CD4-positive, CD25-positive, alpha-beta regulatory T cell (primary cell): Measurements from ENCODE around the gene ANKRD37. TPM values are rescaled to one million over a fixed set of nuclear protein-coding genes. Genes with fewer than 3 reads are reported as not detected.
"Not testable (repeated sequence)": the region's sequence is repeated elsewhere in the genome, so short reads cannot be mapped to it uniquely, and the experiment has no call there.

ENCODE experiments used
- ATAC-seq, 2 donors: fragments of 150-1000 bp; cut with Tn5 transposase; one replicate each; pipeline ENCODE4 v1.10.0; 2021; ENCODE audit warnings: low read depth in 2 of 2, moderate number of reproducible peaks in 2 of 2, moderate library complexity in 1 of 2
- DNase-seq, 3 donors: peaks; one replicate each; pipeline versions ENCODE4 v3.0.0 to v3.0.0-alpha.2; 2012 to 2022; ENCODE audit warnings: mixed read lengths in 1 of 3
- H3K27ac ChIP-seq: one replicate; pipeline ENCODE4 v1.7.0; 2013; ENCODE audit warnings: mild to moderate bottlenecking, low read length; ENCODE audit not compliant: insufficient read depth, poor library complexity, severe bottlenecking
- H3K27me3 ChIP-seq: one replicate; pipeline ENCODE4 v1.7.0; 2013; ENCODE audit warnings: low read length; ENCODE audit not compliant: control insufficient read depth, insufficient read depth
- H3K36me3 ChIP-seq: one replicate; pipeline ENCODE4 v1.7.0; 2013; ENCODE audit warnings: mild to moderate bottlenecking, low read length, moderate library complexity; ENCODE audit not compliant: control insufficient read depth, insufficient read depth
- H3K4me1 ChIP-seq: 2 replicates; pipeline ENCODE4 v1.7.0; 2013; ENCODE audit warnings: mild to moderate bottlenecking, low read length; ENCODE audit not compliant: insufficient read depth, control insufficient read depth, poor library complexity, severe bottlenecking
- H3K4me3 ChIP-seq: one replicate; pipeline ENCODE4 v1.7.0; 2013; ENCODE audit warnings: low read depth, mild to moderate bottlenecking, low read length, moderate library complexity
- H3K9me3 ChIP-seq, 2 experiments: 1 replicate in 1 of 2; 2 replicates in 1 of 2; pipeline ENCODE4 v1.7.0; 2013; ENCODE audit warnings: low read length in 2 of 2, mild to moderate bottlenecking in 1 of 2, moderate library complexity in 1 of 2; ENCODE audit not compliant: control insufficient read depth in 2 of 2
- H3K27ac Mint-ChIP-seq, 3 donors: one replicate each; pipeline ENCODE4 v1.8.0; 2020 to 2022; ENCODE audit warnings: mild to moderate bottlenecking in 3 of 3, mixed read lengths in 3 of 3, moderate library complexity in 2 of 3
- H3K27me3 Mint-ChIP-seq: one replicate; pipeline ENCODE4 v1.8.0; 2022; ENCODE audit warnings: mild to moderate bottlenecking, mixed read lengths
- H3K36me3 Mint-ChIP-seq: one replicate; pipeline ENCODE4 v1.8.0; 2020; ENCODE audit warnings: mixed read lengths
- H3K4me1 Mint-ChIP-seq, 4 donors: one replicate each; pipeline ENCODE4 v1.8.0; 2020 to 2022; ENCODE audit warnings: mixed read lengths in 4 of 4, mild to moderate bottlenecking in 1 of 4
- H3K4me3 Mint-ChIP-seq, 4 donors: one replicate each; pipeline ENCODE4 v1.8.0; 2020 to 2022; ENCODE audit warnings: mild to moderate bottlenecking in 4 of 4, mixed read lengths in 4 of 4, moderate library complexity in 3 of 4
- H3K9me3 Mint-ChIP-seq, 7 donors: one replicate each; pipeline ENCODE4 v1.8.0; 2020 to 2022; ENCODE audit warnings: mixed read lengths in 7 of 7, mild to moderate bottlenecking in 3 of 7, moderate library complexity in 2 of 7
- polyA plus RNA-seq, 4 donors: library from polyadenylated mRNA; unstranded; fragments of 300-500 nt; fragmentation: Illumina TruSeq; gene quantifications; one replicate each; pipeline ENCODE4 v1.2.3, GENCODE V29; 2021
- total RNA-seq: library from RNA; stranded (reverse); gene quantifications from one replicate; pipeline ENCODE4 v1.2.3, GENCODE V29; 2022

Gene ANKRD37
- total and polyA plus RNA-seq, 5 donors from 2014 or later = 8.8 to 31.0 (median 12.1) TPM

DNA sequence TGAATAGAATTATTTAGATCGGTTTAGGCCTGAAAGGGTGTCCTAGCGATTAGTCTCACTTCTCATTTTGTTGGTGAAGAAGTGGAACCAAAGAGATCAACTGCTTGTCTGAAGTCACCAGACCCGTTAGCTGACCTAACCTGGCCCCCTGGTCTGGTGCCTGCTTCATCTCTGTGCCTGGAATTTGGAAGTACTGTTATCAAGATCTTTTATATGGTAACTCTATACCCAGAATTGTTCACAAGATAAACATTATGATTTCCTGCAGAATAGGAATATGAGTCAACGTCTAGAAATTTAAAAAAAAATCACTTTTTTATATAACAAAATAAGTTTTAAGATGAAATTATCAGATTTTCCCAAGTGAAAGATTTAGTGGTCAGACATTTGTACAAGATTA is 38.1 kb upstream of the ANKRD37 start:
- no peak overlapping the region for H3K27ac ChIP-seq
- H3K36me3 Mint-ChIP-seq = peaks cover 27% of the 10 kb centered on the region
- no peaks in the 10 kb centered on the region for H3K4me1 Mint-ChIP-seq
- H3K9me3 Mint-ChIP-seq = no peaks in the 10 kb centered on the region
- H3K27me3 ChIP-seq = no peaks in the 10 kb centered on the region
- no peak for DNase-seq
- H3K4me3 ChIP-seq = no peak overlapping the region
- no peak for ATAC-seq
- H3K36me3 ChIP-seq = peaks cover 31% of the 10 kb centered on the region
- no peak overlapping the region for H3K27ac Mint-ChIP-seq
- H3K4me1 ChIP-seq = no peaks in the 10 kb centered on the region
- no peaks in the 10 kb centered on the region for H3K27me3 Mint-ChIP-seq
- no peak overlapping the region for H3K4me3 Mint-ChIP-seq
- H3K9me3 ChIP-seq = no peaks in the 10 kb centered on the region

DNA sequence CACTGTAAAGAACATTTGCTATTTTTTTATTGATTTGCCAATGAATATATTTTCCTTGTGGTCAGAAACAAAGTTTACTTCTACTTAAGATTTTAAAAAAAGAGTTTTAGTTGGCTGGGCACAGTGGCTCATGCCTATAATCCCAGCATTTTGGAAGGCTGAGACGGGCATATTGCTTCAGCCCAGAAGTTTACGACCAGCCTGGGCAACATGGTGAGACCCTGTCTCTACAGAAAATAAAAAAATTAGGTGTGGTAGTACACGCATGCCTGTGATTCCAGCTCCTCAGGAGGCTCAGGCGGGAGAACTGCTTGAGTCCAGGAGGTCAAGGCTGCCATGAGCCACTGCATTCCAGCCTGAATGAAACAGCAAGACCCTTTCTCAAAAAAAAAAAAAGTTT is 37.7 kb upstream of the ANKRD37 start:
- H3K4me3 ChIP-seq = no peak overlapping the region
- Mint-ChIP-seq H3K9me3 (no peaks in the 10 kb centered on the region), H3K36me3 (peaks cover 27% of the 10 kb centered on the region), H3K27me3 (no peaks in the 10 kb centered on the region), H3K4me1 (no peaks in the 10 kb centered on the region), H3K27ac (no peak overlapping the region), H3K4me3 (no peak overlapping the region)
- H3K4me1 ChIP-seq = no peaks in the 10 kb centered on the region
- no peaks in the 10 kb centered on the region for H3K27me3 ChIP-seq
- DNase-seq (no peak), ATAC-seq (no peak)
- H3K36me3 ChIP-seq = peaks cover 31% of the 10 kb centered on the region
- no peaks in the 10 kb centered on the region for H3K9me3 ChIP-seq
- no peak overlapping the region for H3K27ac ChIP-seq

DNA sequence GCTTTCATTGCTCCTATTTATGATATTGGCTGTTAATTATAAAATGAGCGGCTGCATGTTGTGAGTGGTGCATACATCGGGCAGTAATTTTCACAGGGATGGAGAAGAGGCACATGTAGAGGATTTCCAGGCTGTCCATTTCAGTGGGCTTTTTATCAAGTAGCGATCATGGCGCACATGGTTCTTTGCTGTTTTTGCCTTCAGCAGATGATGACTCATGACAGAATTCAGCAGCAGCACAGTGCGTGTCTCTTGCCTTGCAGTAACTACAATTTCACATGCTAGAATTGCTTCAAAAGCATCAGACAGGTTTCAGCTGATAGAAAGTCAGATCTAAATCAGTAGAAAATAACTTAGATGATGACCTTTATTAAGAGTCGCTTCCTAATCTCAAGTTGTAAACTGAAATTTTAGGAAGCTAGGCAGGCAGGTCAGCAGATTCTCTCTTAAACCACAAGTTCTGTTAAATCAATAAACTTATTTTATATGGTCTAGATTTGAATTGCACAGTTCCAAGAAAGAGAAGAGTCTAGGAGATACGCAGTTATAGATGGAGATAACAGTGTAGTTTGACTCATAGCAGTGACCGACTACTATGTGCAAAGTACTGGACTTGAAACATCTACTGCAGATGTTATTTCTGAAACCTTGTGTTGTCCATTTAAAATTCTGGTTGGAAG is 36.7 kb upstream of the ANKRD37 start:
- Mint-ChIP-seq H3K4me3 (no peak overlapping the region), H3K27ac (no peak overlapping the region), H3K27me3 (no peaks in the 10 kb centered on the region), H3K4me1 (no peaks in the 10 kb centered on the region), H3K9me3 (no peaks in the 10 kb centered on the region), H3K36me3 (peaks cover 20% of the 10 kb centered on the region)
- Histone ChIP-seq H3K9me3 (no peaks in the 10 kb centered on the region), H3K4me3 (no peak overlapping the region), H3K36me3 (peaks cover 26% of the 10 kb centered on the region), H3K27ac (no peak overlapping the region), H3K4me1 (no peaks in the 10 kb centered on the region), H3K27me3 (no peaks in the 10 kb centered on the region)
- no peak for ATAC-seq
- no peak for DNase-seq

DNA sequence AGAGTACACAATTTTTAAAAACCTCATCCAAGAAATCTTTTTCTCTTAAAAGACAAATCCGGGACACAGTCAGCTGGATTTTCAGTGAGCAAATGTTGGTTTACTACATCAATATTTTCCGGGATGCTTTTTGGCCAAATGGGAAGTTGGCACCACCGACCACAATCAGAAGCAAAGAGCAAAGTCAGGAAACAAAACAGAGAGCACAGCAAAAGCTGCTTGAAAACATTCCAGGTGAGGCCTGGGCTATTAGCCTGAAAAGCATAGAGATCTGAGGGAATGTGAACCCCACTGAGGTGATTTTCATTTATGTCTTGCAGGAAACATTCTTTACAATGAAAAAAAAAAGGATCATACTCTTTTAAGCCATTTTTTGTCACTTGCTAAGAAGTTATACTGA is 34.8 kb upstream of the ANKRD37 start:
- no peak overlapping the region for H3K27ac ChIP-seq
- ATAC-seq = no peak
- H3K36me3 Mint-ChIP-seq = peaks cover 18% of the 10 kb centered on the region

DNA sequence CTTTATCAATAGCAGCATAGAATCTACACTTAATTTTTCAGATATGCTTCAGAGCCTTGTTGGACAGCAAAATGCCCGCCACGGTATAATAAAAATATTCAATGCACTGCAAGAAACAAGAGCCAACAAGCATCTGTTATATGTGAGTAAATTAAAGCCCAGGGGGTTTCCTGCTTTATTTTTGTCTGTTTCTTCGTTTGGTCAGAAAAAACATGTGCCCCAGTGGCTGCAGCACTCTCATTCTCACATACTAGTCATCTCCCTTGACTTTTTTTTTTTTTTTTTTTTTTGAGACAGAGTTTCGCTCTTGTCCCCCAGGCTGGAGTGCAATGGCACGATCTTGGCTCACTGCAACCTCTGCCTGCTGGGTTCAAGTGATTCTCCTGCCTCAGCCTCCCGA is 34.1 kb upstream of the ANKRD37 start:
- not testable (repeated sequence) for H3K9me3 ChIP-seq, H3K4me3 Mint-ChIP-seq, H3K27ac Mint-ChIP-seq, H3K27ac ChIP-seq, DNase-seq, H3K4me1 Mint-ChIP-seq, H3K27me3 Mint-ChIP-seq, H3K4me3 ChIP-seq, H3K9me3 Mint-ChIP-seq, H3K27me3 ChIP-seq, H3K4me1 ChIP-seq, ATAC-seq
- peaks cover 11% of the 10 kb centered on the region for H3K36me3 Mint-ChIP-seq
- peaks cover 20% of the 10 kb centered on the region for H3K36me3 ChIP-seq

More for the DNA sequence above, 34.8 kb upstream of the ANKRD37 start:
- no peaks in the 10 kb centered on the region for H3K4me1 Mint-ChIP-seq
- H3K27me3 ChIP-seq = no peaks in the 10 kb centered on the region
- no peak for DNase-seq
- no peaks in the 10 kb centered on the region for H3K4me1 ChIP-seq
- peaks cover 23% of the 10 kb centered on the region for H3K36me3 ChIP-seq
- H3K4me3 ChIP-seq = no peak overlapping the region
- H3K9me3 Mint-ChIP-seq = no peaks in the 10 kb centered on the region
- H3K27ac Mint-ChIP-seq = no peak overlapping the region
- H3K27me3 Mint-ChIP-seq = no peaks in the 10 kb centered on the region
- H3K4me3 Mint-ChIP-seq = no peak overlapping the region
- H3K9me3 ChIP-seq = no peaks in the 10 kb centered on the region

DNA sequence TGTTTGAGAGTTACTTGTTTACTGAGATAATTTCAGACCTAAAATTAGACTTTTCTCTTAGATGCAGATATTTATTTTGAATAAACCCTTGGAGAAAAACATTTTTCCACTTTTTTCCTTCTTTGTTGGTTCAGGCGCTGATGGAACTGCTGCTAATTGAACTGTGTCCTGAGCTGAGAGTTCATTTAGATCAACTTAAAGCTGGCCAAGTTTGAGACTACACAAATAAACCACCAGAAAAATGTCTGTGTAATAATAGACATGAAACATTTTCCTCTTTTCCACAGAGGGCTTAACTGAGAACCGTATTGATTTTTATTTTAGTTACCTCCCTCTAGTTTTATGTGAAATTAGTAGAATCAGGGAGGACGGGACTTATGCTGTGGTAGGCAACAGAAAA is 33.4 kb upstream of the ANKRD37 start:
- peaks cover 18% of the 10 kb centered on the region for H3K36me3 ChIP-seq
- Mint-ChIP-seq H3K9me3 (no peaks in the 10 kb centered on the region), H3K4me1 (no peaks in the 10 kb centered on the region), H3K27ac (no peak overlapping the region), H3K4me3 (no peak overlapping the region), H3K36me3 (peaks cover 7% of the 10 kb centered on the region), H3K27me3 (no peaks in the 10 kb centered on the region)
- no peaks in the 10 kb centered on the region for H3K27me3 ChIP-seq
- no peaks in the 10 kb centered on the region for H3K4me1 ChIP-seq
- no peaks in the 10 kb centered on the region for H3K9me3 ChIP-seq
- H3K4me3 ChIP-seq = no peak overlapping the region
- H3K27ac ChIP-seq = no peak overlapping the region
- ATAC-seq (no peak), DNase-seq (no peak)

DNA sequence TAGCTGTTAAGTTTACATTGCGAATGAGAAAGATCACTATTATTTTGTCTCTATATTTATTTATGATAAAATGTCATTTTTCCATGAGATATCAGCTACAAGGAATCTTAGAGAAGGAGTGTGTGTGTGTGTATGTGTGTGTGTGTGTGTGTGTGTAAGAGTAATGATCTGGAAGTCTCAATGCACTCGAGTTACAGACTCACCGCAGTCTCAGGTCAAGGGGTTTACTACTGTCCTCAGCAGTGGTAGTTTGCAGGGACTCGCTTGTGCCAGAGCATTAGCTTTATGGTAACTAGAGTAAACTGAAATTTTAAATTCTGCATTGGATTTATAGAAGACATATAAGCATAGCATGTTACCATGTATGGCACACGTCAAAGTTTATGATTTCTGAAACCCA is 31.8 kb upstream of the ANKRD37 start:
- no peak overlapping the region for H3K4me3 ChIP-seq
- Mint-ChIP-seq H3K9me3 (no peaks in the 10 kb centered on the region), H3K36me3 (peaks cover 7% of the 10 kb centered on the region), H3K4me3 (no peak overlapping the region), H3K4me1 (no peaks in the 10 kb centered on the region), H3K27ac (no peak overlapping the region), H3K27me3 (no peaks in the 10 kb centered on the region)
- H3K9me3 ChIP-seq = no peaks in the 10 kb centered on the region
- ATAC-seq (no peak), DNase-seq (no peak)
- peaks cover 13% of the 10 kb centered on the region for H3K36me3 ChIP-seq
- no peak overlapping the region for H3K27ac ChIP-seq
- no peaks in the 10 kb centered on the region for H3K4me1 ChIP-seq
- H3K27me3 ChIP-seq = no peaks in the 10 kb centered on the region

DNA sequence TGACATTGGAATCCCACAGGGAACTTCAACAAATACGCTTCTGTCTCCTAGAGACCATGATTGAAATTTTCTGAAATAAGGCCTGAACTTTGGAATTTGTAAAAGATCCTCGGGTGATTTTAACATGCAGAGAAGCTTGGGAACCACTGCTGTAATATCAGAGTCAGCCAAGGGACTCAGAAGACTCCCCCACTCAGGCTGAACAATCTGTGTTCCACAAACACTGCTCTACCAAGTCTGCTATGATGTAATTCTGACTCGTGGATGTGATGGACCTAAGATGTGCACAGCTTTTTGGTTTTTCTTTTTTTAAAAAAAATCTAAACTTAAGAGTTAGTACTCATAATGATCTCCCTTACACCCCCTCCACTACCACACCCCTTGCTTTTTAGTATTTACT is 26.9 kb upstream of the ANKRD37 start:
- H3K9me3 Mint-ChIP-seq = no peaks in the 10 kb centered on the region
- peaks cover 11% of the 10 kb centered on the region for H3K36me3 ChIP-seq
- no peaks in the 10 kb centered on the region for H3K27me3 Mint-ChIP-seq
- H3K27me3 ChIP-seq = no peaks in the 10 kb centered on the region
- H3K27ac Mint-ChIP-seq = no peak overlapping the region
- no peak overlapping the region for H3K4me3 ChIP-seq
- H3K9me3 ChIP-seq = no peaks in the 10 kb centered on the region
- peaks cover 15% of the 10 kb centered on the region for H3K36me3 Mint-ChIP-seq
- DNase-seq = no peak
- no peak overlapping the region for H3K27ac ChIP-seq
- no peak overlapping the region for H3K4me3 Mint-ChIP-seq
- no peaks in the 10 kb centered on the region for H3K4me1 ChIP-seq
- ATAC-seq = no peak
- no peaks in the 10 kb centered on the region for H3K4me1 Mint-ChIP-seq
